22Rv1 (cell line): ENCODE data around the gene ALG6.

Experiments used
- H3K27ac ChIP-seq: fragments of 450-650 bp; 2 replicates; pipeline ENCODE4 v1.5.1; 2017
- ZFX ChIP-seq: fragments of 450-650 bp; IDR thresholded peaks from 2 replicates; pipeline ENCODE4 v1.6.1; 2017; ENCODE audit warnings: antibody characterized with exemption, borderline replicate concordance
- TF ChIP-seq, protein P1 (sequence below): fragments of 450-650 bp; IDR thresholded peaks from 2 replicates; pipeline ENCODE4 v1.5.1; 2017; ENCODE audit warnings: mild to moderate bottlenecking

Gene ALG6

DNA sequence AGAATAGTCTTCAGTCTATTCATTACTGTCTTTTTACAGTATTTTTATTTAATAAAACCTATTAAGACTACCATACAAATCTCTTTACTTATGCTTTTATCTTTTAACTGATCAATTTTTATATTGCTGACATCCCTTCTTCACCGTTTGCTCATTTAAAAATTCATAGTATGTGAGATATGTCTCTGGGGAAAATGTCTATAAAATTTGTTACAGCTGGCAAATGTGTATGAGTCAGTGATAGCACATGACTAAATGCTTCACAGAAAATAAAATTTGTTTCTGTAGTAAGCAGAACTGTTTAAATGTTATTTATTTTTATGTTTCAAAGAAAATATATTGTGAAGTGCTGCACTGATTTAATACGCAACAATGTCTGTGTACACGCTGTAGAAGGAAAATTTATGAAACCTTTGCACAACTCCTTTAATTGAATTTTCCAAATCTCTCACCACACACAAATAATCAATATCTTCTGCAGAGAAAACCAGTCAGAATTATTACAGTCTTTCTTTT lies 81.4 kb downstream of the ALG6 start:
- TF ChIP-seq, protein P1, sequence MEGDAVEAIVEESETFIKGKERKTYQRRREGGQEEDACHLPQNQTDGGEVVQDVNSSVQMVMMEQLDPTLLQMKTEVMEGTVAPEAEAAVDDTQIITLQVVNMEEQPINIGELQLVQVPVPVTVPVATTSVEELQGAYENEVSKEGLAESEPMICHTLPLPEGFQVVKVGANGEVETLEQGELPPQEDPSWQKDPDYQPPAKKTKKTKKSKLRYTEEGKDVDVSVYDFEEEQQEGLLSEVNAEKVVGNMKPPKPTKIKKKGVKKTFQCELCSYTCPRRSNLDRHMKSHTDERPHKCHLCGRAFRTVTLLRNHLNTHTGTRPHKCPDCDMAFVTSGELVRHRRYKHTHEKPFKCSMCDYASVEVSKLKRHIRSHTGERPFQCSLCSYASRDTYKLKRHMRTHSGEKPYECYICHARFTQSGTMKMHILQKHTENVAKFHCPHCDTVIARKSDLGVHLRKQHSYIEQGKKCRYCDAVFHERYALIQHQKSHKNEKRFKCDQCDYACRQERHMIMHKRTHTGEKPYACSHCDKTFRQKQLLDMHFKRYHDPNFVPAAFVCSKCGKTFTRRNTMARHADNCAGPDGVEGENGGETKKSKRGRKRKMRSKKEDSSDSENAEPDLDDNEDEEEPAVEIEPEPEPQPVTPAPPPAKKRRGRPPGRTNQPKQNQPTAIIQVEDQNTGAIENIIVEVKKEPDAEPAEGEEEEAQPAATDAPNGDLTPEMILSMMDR, result no peak
- no peak for TF ChIP-seq ZFX
- H3K27ac ChIP-seq, result no peak overlapping the region

DNA sequence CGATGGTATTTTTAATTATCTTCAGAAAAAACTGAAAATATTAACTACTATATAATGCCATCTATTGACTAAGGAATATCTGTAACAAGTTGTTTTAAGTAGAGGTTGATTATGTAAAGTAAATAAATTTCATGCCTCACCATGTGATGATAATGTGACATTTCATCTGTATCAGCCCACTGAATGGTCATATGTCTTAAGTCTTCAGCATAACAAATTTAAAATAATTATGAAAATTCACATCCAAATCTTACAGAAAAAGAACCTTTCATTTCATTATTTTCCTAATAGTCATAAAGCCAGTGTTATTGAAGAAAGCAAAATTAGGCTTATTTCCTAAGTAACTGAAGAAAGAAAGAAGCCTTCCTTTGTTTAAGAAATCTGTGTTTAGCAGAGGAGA lies 83.0 kb downstream of the ALG6 start:
- no peak for TF ChIP-seq ZFX
- TF ChIP-seq, protein P1, result no peak
- no peak overlapping the region for H3K27ac ChIP-seq

DNA sequence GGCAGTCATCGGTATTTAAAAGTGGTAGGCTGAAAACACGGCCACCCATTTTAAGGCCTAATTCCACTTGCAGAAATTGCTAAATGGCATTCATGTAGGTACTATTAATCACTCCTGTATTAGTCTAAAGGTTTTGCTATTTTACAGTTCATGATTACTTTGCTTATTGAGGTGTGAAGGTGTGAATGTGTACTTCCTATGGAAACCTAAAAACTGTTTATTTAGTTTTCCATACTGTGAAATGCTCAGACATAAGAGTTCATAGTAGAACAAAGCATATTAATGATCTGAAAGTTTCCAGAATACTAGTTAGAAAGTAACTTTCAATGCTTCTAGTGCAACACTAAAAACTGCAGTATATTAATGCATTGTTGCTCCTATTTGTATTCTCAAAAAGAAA lies 85.8 kb downstream of the ALG6 start:
- TF ChIP-seq, protein P1, result no peak
- TF ChIP-seq ZFX, result no peak
- H3K27ac ChIP-seq, result no peak overlapping the region

DNA sequence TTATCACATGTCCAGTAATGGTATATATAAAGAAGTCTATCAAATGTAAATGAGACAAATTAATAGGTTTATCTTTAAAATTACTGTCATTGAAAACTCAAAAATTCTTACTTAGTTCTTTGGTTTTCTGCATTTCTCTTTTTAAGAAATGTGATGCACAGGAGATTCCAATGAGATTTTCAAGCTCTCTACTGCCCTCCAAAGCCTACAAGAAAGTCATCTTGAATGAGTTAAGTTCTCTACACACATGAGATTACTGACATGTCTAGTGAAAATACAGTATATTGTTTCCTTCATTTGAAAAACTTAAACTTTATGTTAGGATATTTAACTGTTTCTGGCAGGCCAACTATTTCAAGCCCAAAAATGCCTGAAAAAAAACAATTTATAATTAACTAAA lies 86.8 kb downstream of the ALG6 start:
- H3K27ac ChIP-seq, result no peak overlapping the region
- TF ChIP-seq ZFX, result no peak
- TF ChIP-seq, protein P1, result peak; percentile 22; the same call in 1 of the 2 replicates

DNA sequence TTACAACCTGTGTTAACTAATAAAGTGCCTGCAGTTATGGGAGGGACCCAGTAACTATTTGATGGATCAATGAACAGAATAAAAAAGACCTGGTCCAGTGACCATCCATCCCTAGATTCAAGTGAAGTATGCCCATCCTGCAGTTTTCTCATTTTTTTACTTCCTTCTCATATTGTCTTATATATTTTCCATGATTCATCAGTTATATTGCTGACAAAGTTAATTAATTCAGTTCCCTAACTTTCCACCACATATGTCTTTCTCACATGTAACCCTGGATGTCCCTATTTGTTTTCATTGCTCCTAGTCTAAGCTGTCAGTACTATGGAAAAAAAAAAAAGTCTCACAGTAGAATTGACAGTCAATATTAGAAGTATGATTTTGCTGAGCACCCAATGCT lies 91.3 kb downstream of the ALG6 start:
- TF ChIP-seq ZFX, result no peak
- TF ChIP-seq, protein P1, result no peak
- no peak overlapping the region for H3K27ac ChIP-seq

DNA sequence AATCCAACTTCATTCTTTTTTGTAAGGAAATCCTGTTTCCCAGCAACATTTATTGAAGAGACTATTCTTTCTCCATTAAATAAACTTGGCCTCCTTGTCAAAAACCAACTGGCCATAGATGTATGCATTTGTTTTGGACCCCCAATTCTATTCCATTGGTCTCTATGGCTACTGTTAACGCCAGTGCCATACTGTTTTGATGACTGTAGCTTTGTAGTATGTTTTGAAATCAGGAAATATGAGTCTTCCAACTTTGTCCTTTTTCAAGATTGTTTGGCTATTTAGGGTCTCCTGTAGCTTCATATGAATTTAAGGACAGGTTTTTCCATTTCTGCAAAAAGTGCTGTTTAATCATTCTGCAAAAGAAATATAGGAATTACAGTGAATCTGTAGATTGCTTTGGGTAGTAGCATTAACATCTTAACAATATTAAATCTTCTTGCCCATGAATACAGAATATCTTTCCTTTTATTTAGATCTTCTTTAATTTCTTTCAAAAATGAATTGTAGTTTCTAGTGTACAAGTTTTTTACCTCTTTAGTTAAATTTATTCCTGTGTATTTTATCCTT lies 94.3 kb downstream of the ALG6 start:
- H3K27ac ChIP-seq, result no peak overlapping the region
- TF ChIP-seq, protein P1, result no peak
- no peak for TF ChIP-seq ZFX

DNA sequence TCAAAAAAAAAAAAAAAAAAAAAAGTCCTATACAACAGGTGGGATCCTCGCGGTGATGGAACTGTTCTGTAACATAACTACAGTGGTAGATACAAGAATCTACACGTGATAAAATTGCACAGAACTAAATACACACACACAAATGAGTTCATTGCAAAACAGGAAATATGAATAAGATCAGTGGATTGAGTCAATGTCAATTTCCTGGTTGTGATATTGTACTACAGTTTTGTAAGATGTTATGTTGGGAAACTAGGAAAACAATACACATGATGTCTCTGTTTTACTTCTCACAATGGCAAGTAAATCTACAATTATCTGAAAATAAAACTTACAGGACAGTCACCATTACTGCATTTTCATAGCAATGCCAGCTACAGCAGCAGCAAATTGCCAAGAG lies 95.8 kb downstream of the ALG6 start:
- no peak overlapping the region for H3K27ac ChIP-seq

More for the DNA sequence above, 95.8 kb downstream of the ALG6 start:
- no peak for TF ChIP-seq ZFX
- TF ChIP-seq, protein P1, result no peak
